ENCODE results near the gene SEMA6A. TPM values are rescaled to one million over a fixed set of nuclear protein-coding genes. Genes with fewer than 3 reads are reported as not detected.

The SEMA6A gene
- total and polyA plus RNA-seq, 2 of the 13 experiments (the other 11 are each of a cell fraction or from before 2014, with no cell fraction given) = 5.1 to 6.5 TPM

DNA sequence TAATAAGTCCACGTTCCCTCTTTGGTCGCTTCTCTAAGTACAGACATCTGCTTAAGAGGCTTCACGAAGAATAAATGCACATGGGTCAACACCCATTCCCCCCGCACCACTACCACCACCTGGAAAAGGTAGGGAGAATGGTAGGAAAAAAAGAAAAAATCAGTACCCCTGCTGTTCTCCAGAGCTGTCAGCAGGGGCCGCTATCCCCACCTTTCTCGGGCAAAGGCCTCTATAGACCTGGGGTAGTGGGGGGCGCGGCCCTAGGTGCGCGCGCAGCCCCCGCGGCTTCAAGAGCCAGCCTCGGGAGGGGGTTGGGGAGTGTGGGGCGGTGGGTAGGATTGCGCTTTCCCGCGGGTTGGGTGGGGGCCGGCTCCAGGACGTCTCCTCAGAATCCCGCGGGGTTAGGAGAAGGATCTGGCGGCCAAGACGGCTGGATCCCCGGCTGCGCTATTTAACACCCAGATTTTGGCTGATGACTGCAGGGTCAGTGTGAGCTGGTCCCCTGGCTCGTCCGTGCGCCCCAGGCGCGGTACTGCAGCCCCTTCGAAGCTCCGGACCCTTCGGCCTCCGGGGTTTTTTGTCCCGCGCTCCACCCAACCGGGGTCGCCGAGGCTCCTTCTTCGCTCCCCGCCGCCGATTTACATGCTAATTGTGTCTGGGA is 1.6 kb upstream of the SEMA6A start (continued):
- TF ChIP-seq, protein P1, sequence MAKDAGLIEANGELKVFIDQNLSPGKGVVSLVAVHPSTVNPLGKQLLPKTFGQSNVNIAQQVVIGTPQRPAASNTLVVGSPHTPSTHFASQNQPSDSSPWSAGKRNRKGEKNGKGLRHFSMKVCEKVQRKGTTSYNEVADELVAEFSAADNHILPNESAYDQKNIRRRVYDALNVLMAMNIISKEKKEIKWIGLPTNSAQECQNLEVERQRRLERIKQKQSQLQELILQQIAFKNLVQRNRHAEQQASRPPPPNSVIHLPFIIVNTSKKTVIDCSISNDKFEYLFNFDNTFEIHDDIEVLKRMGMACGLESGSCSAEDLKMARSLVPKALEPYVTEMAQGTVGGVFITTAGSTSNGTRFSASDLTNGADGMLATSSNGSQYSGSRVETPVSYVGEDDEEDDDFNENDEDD (CRISPR knock-in tag; IDR thresholded peaks at IDR 0.05; ENCODE audit: borderline replicate concordance) = no peak
- TF ChIP-seq DR1 (CRISPR knock-in tag; IDR thresholded peaks at IDR 0.05) = no peak
- TF ChIP-seq NFATC3 (CRISPR knock-in tag; IDR thresholded peaks at IDR 0.05) = no peak
- no peak for TF ChIP-seq ZFAT (CRISPR knock-in tag; conservative IDR thresholded peaks at IDR 0.05)
- no peak for TF ChIP-seq ZNF766 (CRISPR knock-in tag; IDR thresholded peaks at IDR 0.05; ENCODE audit: borderline replicate concordance)
- no peak for TF ChIP-seq ZKSCAN1 (IDR thresholded peaks at IDR 0.05; ENCODE audit: low read length)
- TF ChIP-seq, protein P2, sequence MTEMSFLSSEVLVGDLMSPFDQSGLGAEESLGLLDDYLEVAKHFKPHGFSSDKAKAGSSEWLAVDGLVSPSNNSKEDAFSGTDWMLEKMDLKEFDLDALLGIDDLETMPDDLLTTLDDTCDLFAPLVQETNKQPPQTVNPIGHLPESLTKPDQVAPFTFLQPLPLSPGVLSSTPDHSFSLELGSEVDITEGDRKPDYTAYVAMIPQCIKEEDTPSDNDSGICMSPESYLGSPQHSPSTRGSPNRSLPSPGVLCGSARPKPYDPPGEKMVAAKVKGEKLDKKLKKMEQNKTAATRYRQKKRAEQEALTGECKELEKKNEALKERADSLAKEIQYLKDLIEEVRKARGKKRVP (CRISPR knock-in tag; IDR thresholded peaks at IDR 0.05) = no peak
- TF ChIP-seq, protein P3, sequence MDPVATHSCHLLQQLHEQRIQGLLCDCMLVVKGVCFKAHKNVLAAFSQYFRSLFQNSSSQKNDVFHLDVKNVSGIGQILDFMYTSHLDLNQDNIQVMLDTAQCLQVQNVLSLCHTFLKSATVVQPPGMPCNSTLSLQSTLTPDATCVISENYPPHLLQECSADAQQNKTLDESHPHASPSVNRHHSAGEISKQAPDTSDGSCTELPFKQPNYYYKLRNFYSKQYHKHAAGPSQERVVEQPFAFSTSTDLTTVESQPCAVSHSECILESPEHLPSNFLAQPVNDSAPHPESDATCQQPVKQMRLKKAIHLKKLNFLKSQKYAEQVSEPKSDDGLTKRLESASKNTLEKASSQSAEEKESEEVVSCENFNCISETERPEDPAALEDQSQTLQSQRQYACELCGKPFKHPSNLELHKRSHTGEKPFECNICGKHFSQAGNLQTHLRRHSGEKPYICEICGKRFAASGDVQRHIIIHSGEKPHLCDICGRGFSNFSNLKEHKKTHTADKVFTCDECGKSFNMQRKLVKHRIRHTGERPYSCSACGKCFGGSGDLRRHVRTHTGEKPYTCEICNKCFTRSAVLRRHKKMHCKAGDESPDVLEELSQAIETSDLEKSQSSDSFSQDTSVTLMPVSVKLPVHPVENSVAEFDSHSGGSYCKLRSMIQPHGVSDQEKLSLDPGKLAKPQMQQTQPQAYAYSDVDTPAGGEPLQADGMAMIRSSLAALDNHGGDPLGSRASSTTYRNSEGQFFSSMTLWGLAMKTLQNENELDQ (CRISPR knock-in tag; IDR thresholded peaks at IDR 0.05; ENCODE audit: borderline replicate concordance) = no peak
- TF ChIP-seq, protein P4, sequence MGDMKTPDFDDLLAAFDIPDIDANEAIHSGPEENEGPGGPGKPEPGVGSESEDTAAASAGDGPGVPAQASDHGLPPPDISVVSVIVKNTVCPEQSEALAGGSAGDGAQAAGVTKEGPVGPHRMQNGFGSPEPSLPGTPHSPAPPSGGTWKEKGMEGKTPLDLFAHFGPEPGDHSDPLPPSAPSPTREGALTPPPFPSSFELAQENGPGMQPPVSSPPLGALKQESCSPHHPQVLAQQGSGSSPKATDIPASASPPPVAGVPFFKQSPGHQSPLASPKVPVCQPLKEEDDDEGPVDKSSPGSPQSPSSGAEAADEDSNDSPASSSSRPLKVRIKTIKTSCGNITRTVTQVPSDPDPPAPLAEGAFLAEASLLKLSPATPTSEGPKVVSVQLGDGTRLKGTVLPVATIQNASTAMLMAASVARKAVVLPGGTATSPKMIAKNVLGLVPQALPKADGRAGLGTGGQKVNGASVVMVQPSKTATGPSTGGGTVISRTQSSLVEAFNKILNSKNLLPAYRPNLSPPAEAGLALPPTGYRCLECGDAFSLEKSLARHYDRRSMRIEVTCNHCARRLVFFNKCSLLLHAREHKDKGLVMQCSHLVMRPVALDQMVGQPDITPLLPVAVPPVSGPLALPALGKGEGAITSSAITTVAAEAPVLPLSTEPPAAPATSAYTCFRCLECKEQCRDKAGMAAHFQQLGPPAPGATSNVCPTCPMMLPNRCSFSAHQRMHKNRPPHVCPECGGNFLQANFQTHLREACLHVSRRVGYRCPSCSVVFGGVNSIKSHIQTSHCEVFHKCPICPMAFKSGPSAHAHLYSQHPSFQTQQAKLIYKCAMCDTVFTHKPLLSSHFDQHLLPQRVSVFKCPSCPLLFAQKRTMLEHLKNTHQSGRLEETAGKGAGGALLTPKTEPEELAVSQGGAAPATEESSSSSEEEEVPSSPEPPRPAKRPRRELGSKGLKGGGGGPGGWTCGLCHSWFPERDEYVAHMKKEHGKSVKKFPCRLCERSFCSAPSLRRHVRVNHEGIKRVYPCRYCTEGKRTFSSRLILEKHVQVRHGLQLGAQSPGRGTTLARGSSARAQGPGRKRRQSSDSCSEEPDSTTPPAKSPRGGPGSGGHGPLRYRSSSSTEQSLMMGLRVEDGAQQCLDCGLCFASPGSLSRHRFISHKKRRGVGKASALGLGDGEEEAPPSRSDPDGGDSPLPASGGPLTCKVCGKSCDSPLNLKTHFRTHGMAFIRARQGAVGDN (CRISPR knock-in tag; IDR thresholded peaks at IDR 0.05) = peak; percentile 35; the same call in 1 of the 2 replicates
- no peak for TF ChIP-seq PRPF4 (IDR thresholded peaks at IDR 0.05; ENCODE audit: low read depth, low read length, poor library complexity, severe bottlenecking)
- TF ChIP-seq, protein P5, sequence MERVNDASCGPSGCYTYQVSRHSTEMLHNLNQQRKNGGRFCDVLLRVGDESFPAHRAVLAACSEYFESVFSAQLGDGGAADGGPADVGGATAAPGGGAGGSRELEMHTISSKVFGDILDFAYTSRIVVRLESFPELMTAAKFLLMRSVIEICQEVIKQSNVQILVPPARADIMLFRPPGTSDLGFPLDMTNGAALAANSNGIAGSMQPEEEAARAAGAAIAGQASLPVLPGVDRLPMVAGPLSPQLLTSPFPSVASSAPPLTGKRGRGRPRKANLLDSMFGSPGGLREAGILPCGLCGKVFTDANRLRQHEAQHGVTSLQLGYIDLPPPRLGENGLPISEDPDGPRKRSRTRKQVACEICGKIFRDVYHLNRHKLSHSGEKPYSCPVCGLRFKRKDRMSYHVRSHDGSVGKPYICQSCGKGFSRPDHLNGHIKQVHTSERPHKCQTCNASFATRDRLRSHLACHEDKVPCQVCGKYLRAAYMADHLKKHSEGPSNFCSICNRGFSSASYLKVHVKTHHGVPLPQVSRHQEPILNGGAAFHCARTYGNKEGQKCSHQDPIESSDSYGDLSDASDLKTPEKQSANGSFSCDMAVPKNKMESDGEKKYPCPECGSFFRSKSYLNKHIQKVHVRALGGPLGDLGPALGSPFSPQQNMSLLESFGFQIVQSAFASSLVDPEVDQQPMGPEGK (CRISPR knock-in tag; IDR thresholded peaks at IDR 0.05) = peak; percentile 67
- no peak for TF ChIP-seq RBAK (CRISPR knock-in tag; IDR thresholded peaks at IDR 0.05)
- TF ChIP-seq STAG1 (CRISPR knock-in tag; IDR thresholded peaks at IDR 0.05) = peak; percentile 84
- TF ChIP-seq, protein P6, sequence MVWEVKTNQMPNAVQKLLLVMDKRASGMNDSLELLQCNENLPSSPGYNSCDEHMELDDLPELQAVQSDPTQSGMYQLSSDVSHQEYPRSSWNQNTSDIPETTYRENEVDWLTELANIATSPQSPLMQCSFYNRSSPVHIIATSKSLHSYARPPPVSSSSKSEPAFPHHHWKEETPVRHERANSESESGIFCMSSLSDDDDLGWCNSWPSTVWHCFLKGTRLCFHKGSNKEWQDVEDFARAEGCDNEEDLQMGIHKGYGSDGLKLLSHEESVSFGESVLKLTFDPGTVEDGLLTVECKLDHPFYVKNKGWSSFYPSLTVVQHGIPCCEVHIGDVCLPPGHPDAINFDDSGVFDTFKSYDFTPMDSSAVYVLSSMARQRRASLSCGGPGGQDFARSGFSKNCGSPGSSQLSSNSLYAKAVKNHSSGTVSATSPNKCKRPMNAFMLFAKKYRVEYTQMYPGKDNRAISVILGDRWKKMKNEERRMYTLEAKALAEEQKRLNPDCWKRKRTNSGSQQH (CRISPR knock-in tag; IDR thresholded peaks at IDR 0.05; ENCODE audit: low read depth) = no peak
- TF ChIP-seq ZNF709 (CRISPR knock-in tag; IDR thresholded peaks at IDR 0.05) = no peak
- no peak for TF ChIP-seq ZNF138 (CRISPR knock-in tag; IDR thresholded peaks at IDR 0.05; ENCODE audit: low read depth)

All from HepG2 (cell line).